Hematopoietic multipotent progenitor cell treated with erythropoietin and hydrocortisone succinate and interleukin-3 and kit ligand, for 15 days (in vitro differentiated cells): ENCODE measurements around the gene BAHD1.

ENCODE experiments used
- DNase-seq: peaks from one replicate; pipeline ENCODE4 v3.0.0-alpha.2; 2015; ENCODE audit warnings: low spot score

The BAHD1 gene

DNA sequence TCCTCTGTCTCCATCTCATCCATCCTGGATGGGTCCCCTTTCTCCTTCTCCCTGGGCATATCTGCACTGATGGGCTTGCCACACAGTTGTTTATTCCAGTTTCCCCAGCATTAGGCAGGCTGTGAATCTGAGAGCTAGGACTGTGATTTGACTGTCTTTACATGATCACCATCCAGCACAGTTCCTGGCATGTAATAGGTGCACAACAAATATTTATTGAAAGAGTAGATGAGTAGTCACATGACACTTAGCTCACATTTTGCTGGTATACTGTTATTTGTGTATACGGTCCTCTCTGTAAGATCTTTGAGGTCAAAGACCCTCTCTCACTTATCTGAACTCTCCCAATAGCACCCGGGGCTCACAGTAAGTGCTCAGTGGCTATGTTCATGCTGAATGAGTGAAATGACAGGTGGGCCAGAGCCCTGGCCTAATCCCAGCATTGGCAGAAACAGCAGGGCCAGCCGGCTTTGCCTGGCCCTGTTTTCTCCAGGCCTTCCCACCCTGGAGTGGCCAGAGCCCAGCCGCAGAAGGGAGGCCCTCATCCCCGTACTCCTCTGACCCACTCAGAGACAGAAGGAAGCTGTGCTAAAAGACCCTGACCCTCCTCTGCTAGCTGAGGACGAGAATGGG lies 16.2 kb upstream of the BAHD1 start:
- no peak for DNase-seq

DNA sequence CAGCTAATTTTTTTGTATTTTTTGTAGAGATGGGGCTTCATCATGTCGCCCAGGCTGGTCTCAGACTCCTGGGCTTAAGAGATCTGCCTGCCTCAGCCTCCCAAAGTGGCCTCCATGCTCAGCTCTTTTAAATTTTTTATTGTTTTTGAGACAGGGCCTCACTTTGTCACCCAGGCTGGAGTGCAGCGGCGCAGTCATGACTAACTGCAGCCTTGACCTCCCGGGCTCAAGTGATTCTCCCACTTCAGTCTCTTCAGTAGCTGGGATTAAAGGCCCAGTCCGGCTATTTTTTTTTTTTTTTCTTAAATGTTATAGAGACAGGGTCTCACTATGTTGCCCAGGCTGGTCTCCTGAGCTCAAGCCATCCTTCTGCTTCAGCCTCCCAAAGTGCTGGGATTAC lies 15.1 kb upstream of the BAHD1 start:
- DNase-seq, result no peak

DNA sequence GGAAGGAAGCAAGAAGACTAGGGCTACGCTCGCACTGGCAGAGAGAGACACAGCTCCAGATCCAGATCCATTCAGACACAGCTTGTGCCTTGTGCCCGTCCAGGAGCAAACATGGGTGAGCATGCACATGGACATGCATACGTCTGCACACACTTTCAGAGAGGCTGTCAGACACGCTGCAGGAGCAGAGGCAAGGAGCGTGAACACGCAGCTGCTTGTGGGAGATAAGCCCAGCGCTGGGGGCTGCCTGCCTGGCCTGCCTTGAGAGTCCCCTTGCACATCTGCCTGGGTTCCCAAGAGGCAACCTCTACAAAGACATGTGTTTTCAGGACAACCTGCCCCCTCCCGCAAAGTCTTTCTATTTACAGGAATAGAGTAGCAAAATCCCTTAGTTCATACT lies 13.6 kb upstream of the BAHD1 start:
- DNase-seq, result peak; percentile 63

DNA sequence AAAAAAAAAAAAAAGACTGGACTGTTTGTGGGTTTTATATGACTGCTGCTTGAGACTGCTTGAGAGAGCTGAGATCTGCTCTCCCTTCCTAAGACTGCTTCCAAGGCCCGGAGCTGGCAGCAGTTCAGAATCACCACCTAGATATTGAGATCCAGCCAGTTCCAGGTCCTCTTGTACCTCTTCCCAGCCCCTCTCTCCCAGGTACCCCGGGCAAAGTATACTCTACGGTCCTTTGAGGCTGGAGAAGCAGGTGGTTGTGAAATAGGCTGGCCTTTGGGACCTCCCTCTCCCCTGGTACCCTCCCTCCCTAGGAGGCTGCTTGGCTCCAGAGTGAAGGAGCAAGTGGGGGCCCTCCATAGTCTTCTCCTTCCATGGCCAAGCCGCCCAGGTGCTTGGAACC lies 12.6 kb upstream of the BAHD1 start:
- DNase-seq, result no peak

DNA sequence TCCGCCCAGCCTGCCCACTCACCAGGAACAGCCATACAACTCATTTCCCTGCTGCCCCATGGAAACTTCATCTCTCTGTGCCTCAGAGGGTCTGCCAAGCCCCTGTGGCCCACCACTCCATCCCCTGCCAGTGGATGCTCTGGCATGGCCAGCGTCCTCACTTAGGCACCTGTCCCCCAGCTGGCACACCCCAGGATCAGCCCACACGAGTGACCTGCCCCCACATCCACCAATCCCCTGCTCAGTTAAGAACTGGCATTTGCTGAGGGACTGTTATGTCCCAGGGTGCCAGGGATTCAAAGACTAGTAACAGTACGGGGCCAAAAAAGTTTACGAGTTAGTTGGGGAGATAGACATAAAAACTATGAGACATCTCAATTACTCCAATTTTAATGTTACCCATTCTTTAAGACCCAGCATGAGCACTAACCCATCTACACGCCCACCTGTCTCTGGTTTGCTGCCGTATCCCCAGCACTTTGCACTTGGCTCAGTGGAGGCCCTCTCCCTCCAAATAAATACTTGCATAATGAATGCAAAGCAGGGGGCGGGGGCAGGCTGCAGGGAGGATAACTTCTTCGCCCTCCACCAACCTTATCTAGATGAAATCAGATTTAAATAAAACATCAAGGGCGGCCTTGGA lies 11.6 kb upstream of the BAHD1 start:
- no peak for DNase-seq

DNA sequence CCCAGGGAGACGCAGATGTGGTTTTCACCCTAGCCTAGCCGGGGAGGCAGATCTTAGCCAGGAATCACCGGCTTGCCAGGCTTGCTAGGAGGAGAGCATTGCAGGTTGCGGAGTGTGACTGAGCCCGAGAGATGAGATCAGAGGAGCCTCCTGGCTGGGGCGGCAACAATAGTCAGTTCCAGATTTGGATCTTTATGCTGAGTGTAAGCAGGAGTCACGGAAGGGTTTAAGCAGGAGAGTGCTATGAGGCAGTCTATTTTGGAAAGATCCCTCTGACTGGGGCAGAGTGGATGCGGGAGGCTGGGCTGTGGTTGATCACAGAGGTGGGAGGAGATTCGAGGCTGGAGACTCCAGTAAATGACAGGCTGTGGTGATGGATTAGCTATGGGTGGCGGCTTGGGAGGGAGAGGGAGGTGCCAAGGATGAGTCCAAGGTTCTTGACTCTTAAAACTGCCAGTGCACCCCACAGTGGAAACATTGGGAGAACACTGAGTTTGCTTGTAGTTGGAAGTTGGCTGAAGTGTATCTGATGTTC lies 10.4 kb upstream of the BAHD1 start:
- DNase-seq, result no peak

DNA sequence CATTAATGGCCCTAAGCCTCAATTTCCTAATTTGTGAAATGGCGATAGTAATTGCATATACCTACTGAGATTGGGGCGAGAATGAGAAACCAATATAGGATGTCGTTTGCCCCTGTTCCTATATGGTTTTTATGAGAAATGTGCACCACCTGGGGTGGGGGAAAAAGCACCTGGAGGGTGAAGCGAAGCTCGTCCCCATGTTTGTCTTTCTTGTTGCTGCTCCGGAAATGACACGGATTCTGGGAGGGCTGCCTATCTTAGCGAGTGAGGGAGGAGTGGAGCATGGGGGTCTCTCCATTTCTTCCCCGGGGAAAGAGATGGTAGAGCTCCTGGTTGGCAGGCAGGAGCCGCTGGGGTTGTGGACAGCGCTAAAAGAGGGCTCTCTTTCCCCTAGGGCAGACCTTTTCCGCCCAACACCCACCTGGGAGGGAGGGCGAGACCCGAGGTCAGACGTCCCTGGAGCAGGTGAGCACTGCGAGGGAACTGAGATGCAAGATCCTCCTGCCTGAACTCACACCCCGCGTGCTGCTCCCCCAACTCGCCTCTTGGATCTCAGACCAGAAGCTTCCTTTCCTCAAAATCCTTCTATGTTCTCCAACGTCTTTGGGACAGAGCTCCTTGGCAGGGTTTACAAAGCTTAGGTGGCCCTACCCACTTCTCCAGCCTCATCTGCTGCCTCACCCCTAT lies 5.6 kb upstream of the BAHD1 start:
- DNase-seq, result no peak

DNA sequence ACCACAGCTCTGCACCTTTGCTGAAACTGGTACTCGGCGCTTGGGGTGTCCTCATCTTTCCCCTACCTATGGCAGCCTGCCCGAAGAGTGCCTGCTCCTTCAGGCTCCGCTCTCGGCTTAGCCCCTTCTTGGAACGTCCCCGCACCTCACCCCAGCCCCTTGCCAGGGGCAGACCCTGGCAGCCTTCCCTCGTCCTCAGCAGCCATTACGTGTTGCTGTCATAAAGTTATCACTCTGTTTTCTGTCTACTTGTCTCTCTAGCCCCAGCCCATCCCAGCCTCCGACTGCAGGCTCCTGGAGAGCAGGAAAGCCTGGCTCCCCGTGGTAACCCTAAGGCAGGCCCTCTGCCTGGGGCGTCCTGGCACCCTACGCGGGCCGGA lies 5.1 kb upstream of the BAHD1 start:
- DNase-seq, result no peak

DNA sequence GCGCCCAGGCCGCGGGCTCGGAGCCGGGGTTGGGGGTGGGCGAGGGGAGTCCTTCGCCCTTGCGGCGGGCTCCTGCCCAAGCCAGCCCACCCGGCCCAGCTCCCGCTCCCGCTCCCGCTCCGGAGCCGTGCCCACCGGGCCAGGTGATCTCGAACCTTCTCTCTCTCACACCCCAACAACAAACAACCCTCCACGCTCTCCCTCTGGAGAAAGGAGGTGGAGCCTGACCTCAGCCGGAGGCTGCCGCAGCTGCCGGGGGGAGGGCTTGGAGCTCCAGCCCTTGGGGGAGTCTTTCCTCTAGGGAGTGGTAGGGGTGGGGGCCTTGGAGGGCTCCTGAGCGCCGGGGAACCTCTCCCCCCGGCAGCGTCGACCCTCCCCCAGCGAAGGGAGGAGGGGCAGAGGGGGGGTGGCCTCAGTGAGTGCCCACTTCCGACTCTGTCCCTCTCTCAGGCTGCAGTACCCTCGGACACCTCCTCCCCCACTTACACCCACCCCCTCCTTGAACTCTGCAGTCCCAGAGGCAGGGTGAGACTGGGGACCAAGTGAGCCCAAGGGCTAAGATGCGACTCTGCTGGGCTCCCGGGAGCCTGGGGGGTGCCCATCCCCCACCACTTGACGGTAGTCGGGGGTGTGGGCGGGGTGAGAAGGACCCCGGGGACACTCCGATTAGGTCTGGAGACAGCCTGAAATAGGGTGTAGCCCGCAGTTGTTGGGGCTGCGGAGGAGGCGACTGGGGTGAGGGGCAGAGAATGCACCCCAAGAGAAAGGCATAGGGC lies 4.4 kb upstream of the BAHD1 start:
- no peak for DNase-seq

DNA sequence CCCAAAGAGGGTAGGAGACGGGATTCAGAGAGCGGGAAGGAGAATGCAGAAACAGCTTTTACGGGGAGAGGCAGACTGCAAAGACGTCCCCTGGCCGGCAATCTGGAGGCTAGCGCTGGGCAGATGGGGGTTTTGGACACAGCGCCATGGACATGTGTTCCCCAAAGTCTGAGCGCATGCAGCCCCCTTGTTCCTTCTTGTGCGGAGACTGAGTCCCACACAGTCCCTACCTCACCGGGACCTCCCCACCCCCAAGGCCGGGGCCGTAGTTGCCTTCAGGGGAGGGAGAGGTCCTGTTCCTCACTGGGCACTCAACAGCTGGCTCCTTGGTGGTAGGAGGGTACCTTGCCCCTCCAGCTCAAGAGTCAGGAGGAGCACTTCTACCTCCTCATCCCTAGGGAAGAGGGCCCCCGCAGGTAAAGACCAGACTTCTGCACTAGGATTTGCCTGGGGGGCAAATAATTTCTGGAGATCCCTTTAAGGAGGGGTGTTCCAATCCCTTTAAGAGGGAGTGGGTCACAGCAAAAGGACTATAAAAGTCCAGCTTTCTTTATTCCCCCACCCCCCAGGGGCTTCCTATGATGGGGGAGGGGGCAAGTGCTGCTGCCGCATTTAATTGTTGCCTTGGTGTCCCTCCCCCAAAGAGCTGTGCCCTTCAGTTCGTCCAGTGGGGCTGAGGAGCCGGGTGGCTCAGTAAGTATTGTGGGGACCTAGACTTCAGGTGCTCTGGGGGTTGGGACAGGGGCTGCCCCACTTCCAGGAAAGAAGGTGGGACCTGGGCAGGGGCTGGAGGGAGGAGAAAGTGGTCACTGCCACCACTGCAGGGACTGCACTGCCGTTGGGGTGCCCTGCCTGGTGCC lies 3.6 kb upstream of the BAHD1 start:
- DNase-seq, result no peak

DNA sequence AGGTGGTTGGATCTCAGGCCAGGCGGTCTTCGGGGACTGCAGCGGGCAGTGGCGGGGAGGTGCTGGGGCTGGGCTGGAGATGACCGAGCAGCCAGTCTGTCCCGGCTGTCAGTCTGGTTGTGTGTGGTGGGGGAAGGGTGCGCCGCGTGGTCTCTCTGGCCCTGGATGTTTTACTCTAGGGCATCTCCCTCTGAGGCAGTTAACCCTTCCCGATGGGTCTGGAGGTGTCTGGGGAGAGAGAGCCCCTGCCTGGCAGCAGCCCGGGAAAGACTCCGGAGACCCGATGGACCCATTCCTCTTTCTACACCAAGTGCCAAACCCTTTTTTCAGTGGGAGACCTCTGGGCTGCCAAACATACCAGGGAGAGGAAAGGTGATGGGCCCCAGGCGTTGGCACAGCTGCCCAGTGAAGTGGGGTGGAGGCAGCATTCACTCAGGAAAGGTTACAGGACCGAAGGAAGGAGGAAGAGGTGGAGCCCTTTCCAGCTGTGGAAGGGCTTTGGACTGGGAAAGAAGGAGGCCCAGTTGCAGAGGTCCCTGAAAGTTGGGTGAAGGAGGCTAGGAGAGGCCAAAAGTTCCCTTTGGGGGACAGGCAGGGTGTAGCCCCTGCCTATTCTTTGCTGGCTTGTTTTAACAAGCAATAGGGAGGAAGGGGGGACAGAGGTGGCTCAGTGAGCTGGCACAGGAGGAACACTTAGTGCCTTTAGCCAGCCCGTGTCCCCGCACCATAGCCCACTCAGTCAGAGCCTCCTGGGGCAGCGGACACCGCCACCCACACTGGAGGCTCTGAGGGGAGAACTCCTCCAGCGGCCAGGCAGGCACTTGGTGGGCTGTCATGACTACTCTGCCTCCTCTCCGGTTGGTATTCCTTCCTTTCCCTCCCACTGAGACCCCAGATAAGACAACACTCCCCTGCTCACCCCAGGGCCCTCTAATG lies 2.7 kb upstream of the BAHD1 start:
- DNase-seq, result no peak

DNA sequence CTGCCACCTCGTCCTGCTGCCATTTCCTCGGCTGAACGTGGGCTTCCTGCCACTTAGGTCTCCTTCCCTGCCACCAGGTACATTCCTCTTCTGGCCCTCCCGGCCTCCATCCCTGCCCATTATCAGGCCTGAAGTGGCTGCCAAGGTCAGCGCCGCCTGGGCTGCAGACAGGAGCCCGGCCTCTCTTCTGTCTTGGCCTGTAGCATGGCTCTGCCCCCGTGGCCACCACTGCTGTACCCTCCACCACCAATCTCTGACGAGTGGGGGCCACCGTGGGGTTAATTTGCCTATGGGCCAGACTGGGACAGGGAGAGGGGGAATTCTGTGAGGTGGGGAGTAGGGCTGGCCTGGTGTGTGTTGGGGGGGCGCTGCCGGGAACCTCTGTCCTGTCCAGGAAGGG lies 2.0 kb upstream of the BAHD1 start:
- no peak for DNase-seq

DNA sequence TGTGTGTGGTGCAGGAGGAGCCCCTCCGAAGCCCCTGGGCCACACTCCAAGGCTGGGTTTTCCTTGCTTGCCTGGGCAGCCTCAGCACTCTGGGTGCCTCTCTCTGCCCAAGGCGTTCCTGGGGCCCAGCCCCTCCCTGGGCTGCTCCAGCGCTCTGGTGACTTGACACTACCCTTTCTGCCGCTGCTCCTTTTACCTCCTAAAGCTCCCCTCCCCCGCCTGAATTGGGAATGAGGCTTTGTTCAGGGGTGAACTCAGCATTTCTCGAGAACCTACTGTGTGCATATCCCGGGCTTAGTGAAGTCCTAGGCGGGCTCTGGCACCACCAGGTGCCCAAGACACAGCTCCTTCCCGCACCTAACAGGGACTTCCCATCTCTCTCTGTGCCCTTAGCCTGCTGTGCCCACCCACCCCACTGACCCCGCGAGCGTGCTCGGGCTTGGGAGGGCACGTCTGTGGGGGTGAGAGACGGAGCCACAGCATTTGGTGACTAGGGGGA lies 1.2 kb upstream of the BAHD1 start:
- DNase-seq, result no peak

DNA sequence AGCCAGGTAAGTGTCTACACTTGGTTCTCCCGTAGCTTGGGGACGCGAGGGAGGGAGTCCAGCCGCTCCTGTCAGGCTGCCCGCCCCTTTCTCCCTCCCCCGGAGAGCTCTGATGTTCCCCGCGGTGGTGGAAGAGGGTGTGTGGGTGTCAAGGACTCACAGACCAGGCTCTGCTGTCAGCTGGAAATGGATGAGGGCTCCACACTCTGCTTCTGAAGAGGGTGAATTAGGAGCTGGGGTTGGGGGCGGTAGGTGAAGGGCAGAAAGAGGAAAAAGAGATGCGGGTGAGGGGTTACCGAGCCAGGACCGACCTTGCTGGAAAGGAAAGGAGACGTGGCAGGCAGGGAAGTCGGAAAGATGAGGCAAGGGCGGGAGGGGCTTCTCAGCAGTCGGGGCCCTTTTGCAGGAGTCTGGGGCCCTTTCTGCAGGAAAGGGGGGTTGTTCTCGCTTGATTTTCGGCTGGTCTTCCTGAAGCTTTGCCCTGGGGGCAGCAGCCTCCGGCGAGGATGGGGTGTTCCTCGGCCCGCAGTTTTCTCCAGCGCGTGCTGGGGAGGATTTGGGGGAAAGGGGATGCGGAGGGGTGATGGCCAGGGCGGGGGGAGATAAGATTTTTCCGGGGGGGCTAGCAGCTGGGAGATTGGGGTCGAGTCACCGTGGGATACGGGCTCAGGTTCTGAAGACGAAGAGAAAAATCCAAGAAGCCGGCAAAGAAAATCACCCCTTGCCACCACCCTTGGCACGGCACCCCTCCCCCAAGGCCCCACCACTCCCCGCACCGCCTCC lies 602 bp upstream of the BAHD1 start:
- no peak for DNase-seq

DNA sequence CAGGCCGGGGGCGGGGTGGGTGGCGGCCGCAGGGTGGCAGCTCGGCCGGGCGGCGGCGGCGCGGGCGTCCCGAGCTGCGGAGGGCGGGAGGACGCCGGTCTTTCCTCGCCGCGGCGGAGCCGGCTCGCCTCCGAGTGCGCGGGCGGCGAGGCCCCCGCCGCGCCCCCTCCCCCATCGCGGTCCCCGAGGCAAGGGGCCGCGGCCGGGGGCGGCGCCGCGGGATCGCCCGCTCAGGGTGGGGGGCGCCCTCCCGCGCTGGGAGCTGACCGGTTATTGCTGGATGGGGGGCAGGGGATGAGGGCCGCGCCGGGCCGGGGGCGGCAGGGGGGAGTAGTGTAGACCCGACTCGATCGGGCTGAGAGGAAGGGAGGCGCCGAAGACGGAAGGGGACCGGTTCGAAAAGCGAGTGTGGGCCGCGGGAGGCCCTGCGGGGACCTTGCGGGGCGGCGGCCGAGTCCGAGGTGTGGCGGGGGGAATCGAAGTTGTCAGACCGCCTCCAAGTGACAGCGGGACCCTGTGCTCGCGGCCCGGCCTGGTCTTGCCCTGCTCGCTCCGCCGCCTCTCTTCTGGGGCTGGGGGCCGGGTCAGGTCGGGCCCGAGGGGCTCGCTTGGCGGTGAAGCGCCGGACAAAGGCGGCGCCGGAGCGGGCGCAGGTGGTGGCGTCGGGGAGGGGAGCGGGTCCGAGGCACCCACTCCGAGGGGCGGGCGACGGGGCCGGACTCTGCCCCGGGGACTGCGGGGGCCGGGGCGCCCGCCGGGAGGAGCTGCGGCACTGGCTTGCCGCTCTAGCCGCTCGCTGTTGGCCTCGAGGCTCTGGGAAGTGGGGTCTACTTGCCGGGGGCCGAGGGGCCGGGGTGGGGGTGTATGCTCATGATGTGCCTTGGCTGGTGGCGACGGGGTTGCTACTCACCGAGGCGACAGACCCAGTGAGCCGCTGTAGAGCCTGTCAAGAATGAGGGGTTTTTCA lies 1.1 kb downstream of the BAHD1 start:
- no peak for DNase-seq

DNA sequence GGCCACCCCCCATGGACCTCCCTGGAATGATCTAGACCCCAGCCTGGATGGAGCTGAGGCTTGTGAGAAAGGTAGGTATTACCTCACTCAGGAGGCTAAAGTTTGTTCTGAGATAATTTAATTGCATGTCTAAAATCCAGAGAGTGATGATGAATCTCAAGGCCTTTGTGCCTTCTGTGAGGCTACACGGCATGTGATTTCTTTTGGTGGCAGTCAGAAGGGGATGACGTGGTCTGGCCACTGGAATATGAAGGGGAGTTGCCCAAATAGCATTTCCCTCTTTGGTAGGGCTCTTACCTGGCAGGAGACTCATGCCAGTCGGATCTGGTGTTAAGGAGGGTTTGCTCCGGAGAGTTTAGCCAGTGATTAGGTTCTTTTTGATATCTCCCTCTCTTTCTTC lies 2.5 kb downstream of the BAHD1 start:
- no peak for DNase-seq

DNA sequence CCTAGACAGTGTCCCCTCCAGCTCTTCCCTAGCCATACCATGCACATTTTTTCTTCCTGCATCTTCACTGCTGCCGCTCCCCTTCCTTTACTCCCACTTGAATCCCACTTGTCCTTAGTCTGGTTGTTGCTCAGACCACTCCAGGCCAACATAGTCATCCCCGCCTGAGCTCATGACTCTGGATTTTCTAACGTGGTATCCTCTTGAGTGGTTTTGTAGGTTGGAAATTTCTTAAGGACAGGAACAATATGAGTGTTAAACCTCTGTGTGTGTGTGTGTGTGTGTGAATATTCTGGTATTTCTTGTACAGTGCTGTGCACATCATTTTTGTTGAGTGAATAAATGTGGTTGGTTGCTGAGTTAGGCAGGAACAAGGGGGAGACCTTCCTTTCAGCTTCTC lies 3.1 kb downstream of the BAHD1 start:
- no peak for DNase-seq

DNA sequence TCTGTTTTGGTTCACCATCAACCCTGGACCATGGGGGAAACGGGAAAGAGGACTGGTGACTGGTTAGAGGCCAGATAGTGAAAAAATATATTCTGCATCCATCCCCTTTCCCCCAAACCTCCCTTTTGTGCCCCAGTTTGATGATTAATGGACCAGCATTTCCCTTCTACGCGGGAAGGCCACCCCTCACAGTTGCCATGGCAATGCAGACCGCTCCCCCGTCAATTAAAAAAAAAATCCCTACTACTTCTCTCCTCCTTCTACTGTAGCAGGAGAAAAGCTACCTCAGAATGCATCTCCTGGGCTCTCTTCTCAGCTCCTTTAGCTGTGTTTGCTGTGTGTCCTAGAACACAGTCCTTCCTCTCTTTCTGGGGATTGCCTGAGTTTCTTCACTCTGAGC lies 4.0 kb downstream of the BAHD1 start:
- no peak for DNase-seq
